ENCODE data around the gene JARID2.

Gene JARID2

GRCh38 chr6:15361197-15361596 lies 115.3 kb downstream of the JARID2 start:
- no peak for FAIRE-seq

DNA sequence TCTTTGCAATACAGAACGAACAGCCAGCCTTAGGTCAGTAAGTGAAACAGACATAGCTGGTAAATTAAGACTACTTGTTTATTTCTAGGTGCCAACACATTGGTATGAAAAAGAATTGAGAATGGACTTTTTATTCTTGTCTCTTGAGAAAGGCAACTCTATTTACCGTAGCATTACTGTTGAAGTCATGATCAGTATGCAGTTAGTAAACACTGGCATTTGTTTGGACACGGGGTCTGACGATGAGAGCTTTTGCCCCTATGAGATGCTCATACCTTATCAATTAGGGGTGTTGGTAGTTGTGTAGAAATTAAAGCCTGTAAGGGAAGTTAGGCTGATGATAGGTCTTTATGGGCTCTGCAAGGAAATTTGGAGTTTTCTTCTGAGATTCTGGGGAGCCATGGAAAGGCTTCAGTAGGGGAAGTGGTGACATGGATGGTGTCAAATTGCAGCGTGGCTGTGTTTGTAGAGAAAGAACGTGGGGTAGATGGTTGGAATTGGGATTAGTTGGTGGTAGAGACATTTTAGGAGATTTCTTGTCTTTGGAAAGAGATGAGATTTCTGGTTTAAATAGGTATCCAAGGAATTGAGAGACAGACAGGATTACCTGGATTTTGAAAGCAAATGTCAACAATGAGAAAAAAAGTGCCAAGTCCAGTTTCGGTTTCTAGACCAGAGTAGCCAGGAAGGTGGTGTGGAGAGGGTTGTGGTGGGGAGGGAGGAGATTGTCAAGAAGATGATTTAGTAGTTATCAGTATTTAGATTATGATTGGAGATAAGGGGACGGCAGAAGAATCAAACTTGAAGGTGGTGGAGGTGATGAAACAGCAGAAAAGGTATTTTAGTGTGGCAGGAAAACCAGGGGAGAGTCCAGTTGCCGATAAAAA lies 116.6 kb downstream of the JARID2 start:
- FAIRE-seq = no peak

GRCh38 chr6:15363164-15363522 lies 117.3 kb downstream of the JARID2 start:
- FAIRE-seq = no peak

GRCh38 chr6:15363523-15364400 lies 117.9 kb downstream of the JARID2 start:
- no peak for FAIRE-seq

- FAIRE-seq = no peak
These were observed 118.7 kb downstream of the JARID2 start for GRCh38 chr6:15364401-15365037.

DNA sequence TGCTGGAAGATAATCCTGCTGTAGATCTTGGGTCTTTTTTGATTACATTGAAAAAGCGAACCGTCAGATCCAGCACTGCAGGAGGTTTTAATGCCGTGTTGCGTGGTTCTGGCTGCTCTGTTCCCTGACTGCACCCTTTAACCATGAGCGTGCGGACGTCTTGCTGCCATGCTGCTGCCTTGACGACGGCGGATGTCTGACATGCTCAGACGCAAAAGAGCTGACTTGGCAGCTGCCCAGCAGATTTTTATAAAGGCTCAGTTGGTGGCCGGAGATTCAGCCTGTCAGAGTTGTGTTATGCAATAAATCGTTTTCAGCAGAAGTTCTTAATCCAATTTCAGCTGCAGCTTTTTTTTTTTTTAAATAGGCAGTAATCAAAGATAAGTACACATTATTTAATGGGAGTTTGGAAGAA lies 119.4 kb downstream of the JARID2 start:
- FAIRE-seq = no peak

- FAIRE-seq = no peak
These were observed 120.2 kb downstream of the JARID2 start for GRCh38 chr6:15366003-15366535.

GRCh38 chr6:15366879-15367278 lies 121.0 kb downstream of the JARID2 start:
- FAIRE-seq = no peak

- FAIRE-seq = no peak
These were observed 122.3 kb downstream of the JARID2 start for GRCh38 chr6:15368186-15368585.

GRCh38 chr6:15368873-15369272 lies 123.0 kb downstream of the JARID2 start:
- FAIRE-seq = no peak

DNA sequence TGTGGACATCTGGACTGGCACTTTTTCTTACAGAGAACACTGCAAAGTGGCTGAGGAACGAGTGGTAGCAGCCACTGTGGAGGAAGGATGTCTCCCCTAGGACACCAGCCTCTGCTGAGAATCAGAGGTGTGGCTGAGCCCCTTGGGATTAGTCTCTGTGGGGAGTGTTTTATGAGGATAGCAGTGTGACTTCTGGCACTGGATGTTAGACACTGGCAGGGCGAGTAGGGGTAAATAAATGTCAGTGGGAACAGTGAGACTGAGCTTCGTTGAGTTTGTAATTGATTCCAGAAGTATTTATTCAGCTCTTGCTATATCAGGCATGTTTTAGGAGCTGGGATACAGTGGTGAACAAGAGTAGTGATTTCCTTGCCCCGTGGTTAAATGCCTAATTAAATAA lies 124.0 kb downstream of the JARID2 start:
- FAIRE-seq = no peak

DNA sequence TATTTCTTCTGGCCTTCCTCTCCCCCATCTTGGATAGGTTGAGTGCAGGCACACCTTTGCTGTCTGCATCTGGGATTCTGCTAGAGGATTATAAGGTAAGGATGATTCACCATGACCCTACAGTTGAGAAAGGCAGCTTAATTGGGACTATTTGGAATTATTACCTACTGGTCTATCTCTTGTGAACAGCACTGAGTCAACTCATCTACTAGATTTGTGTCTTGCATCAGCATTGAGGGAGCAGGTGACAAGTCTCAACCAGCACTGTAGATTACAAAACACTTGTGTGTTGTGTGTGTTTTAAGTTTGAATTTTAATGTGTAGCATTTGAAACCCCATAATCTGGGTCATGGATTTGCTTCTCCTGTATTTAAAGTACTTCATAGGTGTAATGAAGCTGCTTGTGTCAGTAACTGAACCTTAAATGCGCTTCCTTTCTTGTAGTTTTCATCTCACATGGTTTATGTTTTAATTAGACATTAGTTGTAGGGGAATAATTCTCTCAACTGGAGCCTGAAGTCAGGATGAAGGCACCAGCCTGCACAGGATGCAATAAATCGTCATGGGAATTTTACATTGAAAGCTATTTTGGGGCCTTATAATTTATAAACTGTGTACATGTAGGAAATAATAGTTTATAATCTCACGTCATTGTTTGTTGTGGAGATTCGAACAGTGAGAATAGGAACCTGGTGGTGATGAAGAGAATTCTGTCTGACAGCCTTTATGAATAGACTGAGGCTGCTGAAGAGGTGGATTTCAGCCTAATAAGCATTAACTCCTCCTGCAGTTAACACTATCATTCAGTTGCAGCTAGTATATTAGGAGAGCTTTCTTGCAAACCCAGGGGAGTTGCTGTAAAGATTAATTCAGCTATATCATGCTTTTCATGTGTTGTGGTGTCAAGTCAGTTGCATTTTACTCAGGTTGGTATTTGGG lies 125.1 kb downstream of the JARID2 start:
- no peak for FAIRE-seq

DNA sequence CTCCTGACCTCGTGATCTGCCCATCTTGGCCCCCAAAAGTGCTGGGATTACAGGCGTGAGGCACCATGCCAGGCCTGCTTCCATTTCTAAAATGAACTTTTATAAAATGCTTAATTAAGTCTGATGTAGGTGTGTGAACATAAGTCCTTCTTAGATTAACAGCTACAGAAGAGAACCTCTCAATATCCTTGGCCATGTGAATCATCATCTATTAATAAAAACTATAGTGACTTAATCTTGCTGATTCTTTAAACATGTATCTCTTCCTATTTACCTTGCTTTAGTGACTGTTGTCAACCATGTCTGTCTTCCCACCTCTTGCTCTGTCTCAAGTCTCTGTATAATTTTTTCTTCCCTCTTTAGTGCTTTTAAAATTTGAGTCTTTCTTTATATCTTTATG lies 127.1 kb downstream of the JARID2 start:
- FAIRE-seq = no peak

GRCh38 chr6:15374119-15374518 lies 128.2 kb downstream of the JARID2 start:
- no peak for FAIRE-seq

DNA sequence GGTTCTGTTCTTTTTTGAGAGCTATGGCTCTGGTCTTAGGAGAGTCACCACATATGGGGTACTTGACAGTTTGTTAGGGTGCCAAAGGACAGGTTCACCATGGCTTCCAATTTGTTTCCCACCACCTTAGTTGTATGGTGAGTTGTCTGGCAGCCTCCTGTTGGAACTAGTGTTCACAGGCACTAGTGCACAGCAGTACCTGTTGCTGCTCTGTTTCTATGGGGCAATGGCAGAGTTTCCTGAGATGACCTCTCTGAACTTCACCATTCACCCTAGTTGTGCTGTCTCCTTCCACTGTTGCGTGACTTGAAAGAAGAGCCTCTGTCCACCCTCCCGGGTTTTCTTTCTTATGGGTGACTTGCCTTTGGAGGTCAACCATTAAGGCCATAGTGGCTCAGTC lies 129.1 kb downstream of the JARID2 start:
- FAIRE-seq = no peak

GRCh38 chr6:15375638-15376290 lies 129.9 kb downstream of the JARID2 start:
- FAIRE-seq = no peak

DNA sequence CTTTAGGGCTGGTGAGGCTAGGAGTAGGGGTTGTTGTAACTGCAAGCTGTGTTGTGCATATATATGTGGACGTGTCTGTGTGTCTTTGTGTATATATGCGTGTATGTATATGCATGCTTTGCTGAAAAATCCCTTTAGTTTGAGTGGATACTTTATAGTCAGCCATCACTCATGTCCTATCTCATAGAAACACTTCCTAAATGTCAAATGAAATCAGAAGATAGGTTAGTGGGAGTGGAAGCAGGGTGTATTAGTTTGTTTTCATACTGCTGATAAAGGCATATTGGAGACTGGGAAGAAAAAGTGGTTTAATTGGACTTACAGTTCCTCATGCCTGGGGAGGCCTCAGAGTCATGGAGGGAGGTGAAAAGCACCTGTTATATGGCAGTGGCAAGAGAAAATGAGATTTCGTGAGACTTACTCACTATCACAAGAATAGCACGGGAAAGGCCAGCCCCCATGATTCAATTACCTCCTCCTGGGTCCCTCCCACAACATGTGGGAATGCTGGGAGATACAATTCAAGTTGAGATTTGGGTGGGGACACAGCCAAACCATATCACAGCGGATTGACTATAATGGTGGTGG lies 131.1 kb downstream of the JARID2 start:
- no peak for FAIRE-seq

GRCh38 chr6:15378272-15378671 lies 132.4 kb downstream of the JARID2 start:
- FAIRE-seq = no peak

GRCh38 chr6:15378866-15379265 lies 133.0 kb downstream of the JARID2 start:
- no peak for FAIRE-seq

GRCh38 chr6:15380351-15380750 lies 134.5 kb downstream of the JARID2 start:
- FAIRE-seq = no peak

- no peak for FAIRE-seq
These were observed 136.2 kb downstream of the JARID2 start for GRCh38 chr6:15382089-15382488.

Measured in G401.6 (cell line).